ENCODE data around the gene CATSPERD.
A peak's percentile ranks its signal among the peaks of the same experiment; 100 is the strongest.
"Not testable (repeated sequence)": the region's sequence is repeated elsewhere in the genome, so short reads cannot be mapped to it uniquely, and the experiment has no call there.

CATSPERD gene

GRCh38 chr19:5686647-5687359, 33.6 kb upstream of the CATSPERD start:
- peak; percentile 60 for DNase-seq

- no peak for DNase-seq
Measured at GRCh38 chr19:5687360-5688198, 32.9 kb upstream of the CATSPERD start.

- DNase-seq, result not testable (repeated sequence)
Measured at GRCh38 chr19:5688262-5688881, 32.1 kb upstream of the CATSPERD start.

- DNase-seq, result peak; percentile 92
Measured at GRCh38 chr19:5690125-5690954, 30.1 kb upstream of the CATSPERD start, which contains the start of gene RPL36. Gene RPL36 (plus strand): TSS chr19:5690295. CDS start chr19:5690508, 213 bp downstream.

- no peak for DNase-seq
Measured at GRCh38 chr19:5690955-5691821, 29.2 kb upstream of the CATSPERD start.

GRCh38 chr19:5691822-5692722, 28.4 kb upstream of the CATSPERD start:
- DNase-seq, result no peak

- DNase-seq, result no peak
Measured at GRCh38 chr19:5692723-5693194, 27.7 kb upstream of the CATSPERD start.

- DNase-seq, result no peak
Measured at GRCh38 chr19:5693195-5694166, 27.0 kb upstream of the CATSPERD start.

GRCh38 chr19:5694167-5694955, 26.1 kb upstream of the CATSPERD start:
- no peak for DNase-seq

GRCh38 chr19:5694956-5695648, 25.3 kb upstream of the CATSPERD start:
- DNase-seq, result no peak

GRCh38 chr19:5695649-5696195, 24.7 kb upstream of the CATSPERD start:
- no peak for DNase-seq

GRCh38 chr19:5696196-5697021, 24.0 kb upstream of the CATSPERD start:
- no peak for DNase-seq

- no peak for DNase-seq
Measured at GRCh38 chr19:5697022-5697889, 23.2 kb upstream of the CATSPERD start.

- no peak for DNase-seq
Measured at GRCh38 chr19:5697890-5698634, 22.4 kb upstream of the CATSPERD start.
